Testis (tissue), 3 donors: Measurements from ENCODE around the gene PRKCA. TPM values are rescaled to one million over a fixed set of nuclear protein-coding genes. Genes with fewer than 3 reads are reported as not detected.

Experiments
- DNase-seq: peaks from one replicate; pipeline ENCODE4 v3.0.0-alpha.2; 2019
- H3K27ac ChIP-seq, 2 donors: fragments of 200-600 bp; sonication (generic); one replicate each; pipeline ENCODE4 v1.5.1; 2019
- H3K27me3 ChIP-seq: fragments of 200-600 bp; sonication (generic); one replicate; pipeline ENCODE4 v1.5.1; 2019
- H3K36me3 ChIP-seq: fragments of 200-600 bp; sonication (generic); one replicate; pipeline ENCODE4 v1.5.1; 2017; ENCODE audit warnings: low read depth; ENCODE audit errors: missing control alignments
- H3K4me1 ChIP-seq: fragments of 200-600 bp; sonication (generic); one replicate; pipeline ENCODE4 v1.5.1; 2019
- H3K4me3 ChIP-seq, 2 donors: fragments of 200-600 bp; sonication (generic); one replicate each; pipeline ENCODE4 v1.5.1; 2017 to 2019
- H3K9me3 ChIP-seq: fragments of 200-600 bp; sonication (generic); one replicate; pipeline ENCODE4 v1.5.1; 2017
- CTCF ChIP-seq, 3 experiments: fragments of 450-650 bp in 2 of 3; fragments of 200-600 bp in 1 of 3; sonication (generic) in 1 of 3; IDR thresholded peaks; one replicate each; pipeline ENCODE4 v1.5.1; 2016 to 2019; ENCODE audit warnings: antibody characterized with exemption in 3 of 3, mild to moderate bottlenecking in 2 of 3, moderate library complexity in 1 of 3
- POLR2A ChIP-seq: fragments of 450-650 bp; IDR thresholded peaks from one replicate; pipeline ENCODE4 v1.6.1; 2017; ENCODE audit warnings: antibody characterized with exemption, mild to moderate bottlenecking, moderate library complexity
- WGBS, 2 donors: methylation state at CpG; one replicate each; pipeline ENCODE4 v1.1.5; 2018; 5-methylcytosine and 5-hydroxymethylcytosine counted together
- intact Hi-C: fragments of 100-400 bp; cut with DNase I; formaldehyde crosslinking; loops from one replicate; pipeline ENCODE4 v1.15.1; 2023; ENCODE audit warnings: low total_unique reads
- polyA plus RNA-seq: library from polyadenylated mRNA; stranded (reverse); fragments of 350-450 nt; fragmentation: Illumina TruSeq; extraction: RNeasy Lipid Tissue Mini Kit (QIAGEN cat#74804); gene quantifications from one replicate; pipeline ENCODE4 v1.2.3, GENCODE V29; 2014; ENCODE audit warnings: low read depth, low replicate concordance; ENCODE audit not compliant: insufficient read depth
- total RNA-seq, 2 donors: library from RNA; depleted of rRNA; stranded (reverse); fragments of >200 nt; gene quantifications; one replicate each; pipeline ENCODE4 v1.2.3, GENCODE V29; 2016

The PRKCA gene
- total and polyA plus RNA-seq, 3 donors from 2014 or later, result 6.8 to 22.9 (median 15.4) TPM

GRCh38 chr17:66302761-66303626 lies 581 bp downstream of the PRKCA start:
- peak; percentile 67 for DNase-seq
- Histone ChIP-seq H3K27ac (peak overlapping the region; percentile 83 to 87), H3K4me3 (peak overlapping the region; percentile 59 to 81), H3K27me3 (no peaks in the 10 kb centered on the region), H3K9me3 (no peaks in the 10 kb centered on the region), H3K4me1 (peaks cover 5% of the 10 kb centered on the region), H3K36me3 (no peaks in the 10 kb centered on the region)
- TF ChIP-seq CTCF (IDR thresholded peaks at IDR 0.05) (no peak), POLR2A (no peak)
- intact Hi-C loops, result no loop called here
- WGBS, 2 donors, result 0 to 1% methylated on average over 8 to 39 of the region's 91 CpGs

GRCh38 chr17:66304304-66305174 lies 2.1 kb downstream of the PRKCA start:
- intact Hi-C loops, result no loop called here
- H3K36me3 ChIP-seq, result no peaks in the 10 kb centered on the region
- DNase-seq, result no peak
- H3K4me1 ChIP-seq, result peaks cover 5% of the 10 kb centered on the region
- H3K9me3 ChIP-seq, result no peaks in the 10 kb centered on the region
- H3K4me3 ChIP-seq, result peak overlapping the region; percentile 59 to 81
- WGBS, 2 donors, result 25 to 27% methylated on average over 14 of the region's 14 CpGs
- no peaks in the 10 kb centered on the region for H3K27me3 ChIP-seq
- TF ChIP-seq CTCF (IDR thresholded peaks at IDR 0.05), result no peak
- no peak for TF ChIP-seq POLR2A
- H3K27ac ChIP-seq, result peak overlapping the region; percentile 83 to 87

- H3K4me1 ChIP-seq, result peaks cover 5% of the 10 kb centered on the region
- H3K36me3 ChIP-seq, result no peaks in the 10 kb centered on the region
- no peaks in the 10 kb centered on the region for H3K27me3 ChIP-seq
- no peak for TF ChIP-seq POLR2A
- no peak for TF ChIP-seq CTCF (IDR thresholded peaks at IDR 0.05)
- no peak for DNase-seq
- no peak overlapping the region for H3K4me3 ChIP-seq
- intact Hi-C loops, result no loop called here
- WGBS, 2 donors, result 57 to 59% methylated on average over 5 of the region's 5 CpGs
- H3K27ac ChIP-seq, result peak overlapping the region; percentile 64 to 87
- H3K9me3 ChIP-seq, result no peaks in the 10 kb centered on the region
Observed at GRCh38 chr17:66306446-66306845, 4.0 kb downstream of the PRKCA start.

- no peaks in the 10 kb centered on the region for H3K9me3 ChIP-seq
- no peak overlapping the region for H3K4me3 ChIP-seq
- no peak for TF ChIP-seq CTCF (IDR thresholded peaks at IDR 0.05)
- no peak for TF ChIP-seq POLR2A
- intact Hi-C loops, result no loop called here
- H3K27me3 ChIP-seq, result no peaks in the 10 kb centered on the region
- H3K27ac ChIP-seq, result no peak overlapping the region
- no peaks in the 10 kb centered on the region for H3K36me3 ChIP-seq
- WGBS, 2 donors, result 86 to 92% methylated on average over 2 of the region's 2 CpGs
- DNase-seq, result no peak
- H3K4me1 ChIP-seq, result peaks cover 5% of the 10 kb centered on the region
Observed at GRCh38 chr17:66307257-66307656, 4.8 kb downstream of the PRKCA start.
